Effector memory CD4-positive, alpha-beta T cell (primary cell): Measurements from ENCODE around the gene GSTM5.

Experiments
- DNase-seq, 3 donors: peaks; one replicate each; pipeline ENCODE4 v3.0.0-alpha.2; 2020
- H3K27ac ChIP-seq: 2 replicates; pipeline ENCODE4 v1.7.0; 2013; ENCODE audit warnings: mild to moderate bottlenecking, low read length, moderate library complexity; ENCODE audit not compliant: insufficient read depth, poor library complexity, severe bottlenecking
- H3K27me3 ChIP-seq: replicated peaks from 2 replicates; pipeline ENCODE4 v1.7.0; 2013; ENCODE audit warnings: mild to moderate bottlenecking, low read length; ENCODE audit not compliant: insufficient read depth, control insufficient read depth, poor library complexity, severe bottlenecking
- H3K36me3 ChIP-seq: 2 replicates; pipeline ENCODE4 v1.7.0; 2013; ENCODE audit warnings: mild to moderate bottlenecking, low read length, moderate library complexity; ENCODE audit not compliant: control insufficient read depth, insufficient read depth
- H3K4me1 ChIP-seq: 2 replicates; pipeline ENCODE4 v1.7.0; 2013; ENCODE audit warnings: low read length, mild to moderate bottlenecking; ENCODE audit not compliant: control insufficient read depth, insufficient read depth, poor library complexity, severe bottlenecking
- H3K4me3 ChIP-seq: 2 replicates; pipeline ENCODE4 v1.7.0; 2013; ENCODE audit warnings: low read length, low read depth, mild to moderate bottlenecking; ENCODE audit not compliant: insufficient read depth, poor library complexity, severe bottlenecking
- H3K9me3 ChIP-seq: 2 replicates; pipeline ENCODE4 v1.7.0; 2013; ENCODE audit warnings: mild to moderate bottlenecking, low read length, moderate library complexity; ENCODE audit not compliant: control insufficient read depth

GSTM5 gene

GRCh38 chr1:109714661-109715372, 2.8 kb downstream of the GSTM5 start:
- no peak overlapping the region for H3K27ac ChIP-seq
- no peaks in the 10 kb centered on the region for H3K4me1 ChIP-seq
- H3K27me3 ChIP-seq = no peaks in the 10 kb centered on the region
- no peak for DNase-seq
- H3K9me3 ChIP-seq = no peaks in the 10 kb centered on the region
- H3K36me3 ChIP-seq = no peaks in the 10 kb centered on the region
- no peak overlapping the region for H3K4me3 ChIP-seq

DNA sequence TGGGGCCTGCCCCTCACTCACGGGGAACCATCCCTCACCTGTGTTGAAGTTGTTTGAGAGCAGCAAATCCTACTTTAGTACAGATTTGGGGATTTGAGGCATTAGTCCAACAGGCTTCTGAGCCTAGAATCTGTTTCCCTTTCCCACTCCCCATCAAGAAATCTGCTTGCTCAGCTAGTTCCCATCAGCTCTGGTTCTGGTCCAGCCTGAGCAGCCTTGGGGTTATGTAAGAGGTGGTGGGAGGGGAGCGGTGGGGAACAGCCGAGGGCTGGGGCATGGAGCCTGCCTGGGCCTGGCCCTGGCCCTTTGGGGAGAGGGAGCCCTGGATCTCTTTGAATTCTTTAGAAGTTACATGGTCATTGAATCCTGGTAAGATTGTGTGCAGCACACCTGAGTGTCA, 4.1 kb downstream of the GSTM5 start:
- Histone ChIP-seq H3K9me3 (no peaks in the 10 kb centered on the region), H3K27ac (no peak overlapping the region), H3K4me3 (no peak overlapping the region), H3K4me1 (no peaks in the 10 kb centered on the region), H3K36me3 (no peaks in the 10 kb centered on the region), H3K27me3 (no peaks in the 10 kb centered on the region)
- no peak for DNase-seq

DNA sequence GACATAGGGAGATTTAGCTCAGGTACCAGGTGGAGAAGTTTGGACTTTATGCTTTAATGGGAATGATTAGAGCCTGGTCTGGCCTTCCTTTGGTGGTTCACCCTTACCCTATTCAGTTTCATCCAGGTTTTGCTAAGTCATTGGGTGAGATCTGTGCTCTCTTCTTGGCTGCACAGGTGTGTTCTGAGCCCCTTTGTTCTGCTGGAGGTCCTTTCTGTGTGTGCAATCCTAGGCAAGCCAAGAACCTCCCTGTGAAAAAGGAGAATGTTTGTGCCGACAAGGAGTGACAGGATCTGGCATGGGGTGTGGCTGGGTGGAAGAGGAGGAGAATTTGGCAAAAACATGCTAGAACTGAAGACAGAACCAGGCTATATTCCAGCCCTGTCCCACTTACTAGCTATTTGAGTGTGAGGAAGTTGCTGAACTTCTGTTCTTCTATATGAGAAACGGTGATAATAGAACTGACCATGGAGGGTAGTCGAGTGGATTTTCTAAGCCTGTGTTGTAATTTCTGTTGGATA, 4.6 kb downstream of the GSTM5 start:
- H3K4me1 ChIP-seq = no peaks in the 10 kb centered on the region
- no peak for DNase-seq
- no peak overlapping the region for H3K4me3 ChIP-seq
- H3K36me3 ChIP-seq = no peaks in the 10 kb centered on the region
- H3K9me3 ChIP-seq = no peaks in the 10 kb centered on the region
- H3K27me3 ChIP-seq = no peaks in the 10 kb centered on the region
- no peak overlapping the region for H3K27ac ChIP-seq

DNA sequence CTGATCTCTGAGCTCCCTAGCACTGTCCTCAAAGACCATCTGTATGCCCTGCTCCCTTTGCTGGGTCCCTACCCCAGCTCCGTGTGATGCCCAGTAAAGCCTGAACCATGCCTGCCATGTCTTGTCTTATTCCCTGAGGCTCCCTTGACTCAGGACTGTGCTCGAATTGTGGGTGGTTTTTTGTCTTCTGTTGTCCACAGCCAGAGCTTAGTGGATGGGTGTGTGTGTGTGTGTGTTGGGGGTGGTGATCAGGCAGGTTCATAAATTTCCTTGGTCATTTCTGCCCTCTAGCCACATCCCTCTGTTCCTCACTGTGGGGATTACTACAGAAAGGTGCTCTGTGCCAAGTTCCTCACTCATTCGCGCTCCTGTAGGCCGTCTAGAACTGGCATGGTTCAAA, 5.7 kb downstream of the GSTM5 start:
- no peak for DNase-seq

GRCh38 chr1:109718495-109718894, 6.4 kb downstream of the GSTM5 start:
- H3K4me1 ChIP-seq = no peaks in the 10 kb centered on the region
- no peak overlapping the region for H3K4me3 ChIP-seq
- no peak for DNase-seq
- no peak overlapping the region for H3K27ac ChIP-seq
- no peaks in the 10 kb centered on the region for H3K9me3 ChIP-seq
- H3K27me3 ChIP-seq = no peaks in the 10 kb centered on the region
- no peaks in the 10 kb centered on the region for H3K36me3 ChIP-seq

More for the DNA sequence above, 5.7 kb downstream of the GSTM5 start:
- no peaks in the 10 kb centered on the region for H3K27me3 ChIP-seq
- no peaks in the 10 kb centered on the region for H3K9me3 ChIP-seq
- H3K4me3 ChIP-seq = no peak overlapping the region
- H3K27ac ChIP-seq = no peak overlapping the region
- no peaks in the 10 kb centered on the region for H3K4me1 ChIP-seq
- no peaks in the 10 kb centered on the region for H3K36me3 ChIP-seq

DNA sequence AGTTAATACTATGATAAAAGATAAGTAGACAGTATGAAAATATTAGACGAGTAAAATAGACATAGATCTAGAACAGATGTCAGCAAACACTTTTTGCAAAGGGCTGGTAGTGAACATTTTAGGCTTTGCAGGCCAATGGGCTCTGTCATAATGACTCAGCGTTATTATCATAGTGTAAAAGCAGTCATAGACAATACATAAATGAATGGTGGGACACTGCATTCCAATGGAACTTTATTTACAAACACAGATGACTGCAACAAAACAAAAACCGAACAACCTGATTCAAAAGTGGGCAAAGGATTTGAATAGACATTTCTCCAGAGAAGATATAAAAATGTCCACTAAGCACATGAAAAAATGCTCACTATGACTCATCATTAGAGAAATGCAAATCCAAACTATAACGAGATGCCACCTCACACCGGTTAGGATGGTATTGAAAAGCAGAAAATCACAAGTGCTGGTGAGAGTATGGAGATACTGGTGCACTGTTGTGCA, 7.3 kb downstream of the GSTM5 start:
- no peak overlapping the region for H3K4me3 ChIP-seq
- no peak overlapping the region for H3K27ac ChIP-seq
- no peaks in the 10 kb centered on the region for H3K27me3 ChIP-seq
- no peaks in the 10 kb centered on the region for H3K36me3 ChIP-seq
- H3K4me1 ChIP-seq = no peaks in the 10 kb centered on the region
- no peak for DNase-seq
- H3K9me3 ChIP-seq = no peaks in the 10 kb centered on the region

DNA sequence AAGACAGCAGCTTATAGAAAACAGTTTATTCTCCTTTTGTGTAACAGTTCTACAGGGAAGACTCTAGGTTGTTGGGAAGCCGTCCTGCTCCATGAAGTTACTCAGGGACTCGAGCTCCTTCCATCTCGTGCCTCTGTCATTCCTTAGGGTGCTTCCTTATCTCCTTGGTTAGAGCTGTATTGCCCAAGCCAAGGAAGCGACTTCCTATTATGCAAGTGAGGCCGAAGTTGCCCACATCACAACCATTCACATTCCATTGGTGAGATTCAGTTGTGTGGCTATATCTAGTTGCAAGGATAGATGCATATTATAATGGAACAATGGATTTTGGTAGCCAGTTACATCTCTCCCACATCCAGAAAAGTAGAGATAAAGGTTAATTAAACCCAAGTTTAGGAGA, 9.0 kb downstream of the GSTM5 start:
- H3K27me3 ChIP-seq = no peaks in the 10 kb centered on the region
- H3K36me3 ChIP-seq = no peaks in the 10 kb centered on the region
- H3K27ac ChIP-seq = no peak overlapping the region
- DNase-seq = no peak
- no peaks in the 10 kb centered on the region for H3K4me1 ChIP-seq
- no peak overlapping the region for H3K4me3 ChIP-seq
- no peaks in the 10 kb centered on the region for H3K9me3 ChIP-seq

- Histone ChIP-seq H3K27me3 (no peaks in the 10 kb centered on the region), H3K9me3 (no peaks in the 10 kb centered on the region), H3K4me3 (no peak overlapping the region), H3K36me3 (no peaks in the 10 kb centered on the region), H3K27ac (no peak overlapping the region), H3K4me1 (no peaks in the 10 kb centered on the region)
- no peak for DNase-seq
These were observed 9.9 kb downstream of the GSTM5 start for GRCh38 chr1:109721971-109722370.

- Histone ChIP-seq H3K9me3 (no peaks in the 10 kb centered on the region), H3K4me3 (no peak overlapping the region), H3K27ac (no peak overlapping the region), H3K36me3 (no peaks in the 10 kb centered on the region), H3K4me1 (no peaks in the 10 kb centered on the region), H3K27me3 (no peaks in the 10 kb centered on the region)
- no peak for DNase-seq
These were observed 11.0 kb downstream of the GSTM5 start for GRCh38 chr1:109722908-109723691.

- Histone ChIP-seq H3K4me1 (no peaks in the 10 kb centered on the region), H3K27ac (no peak overlapping the region), H3K4me3 (no peak overlapping the region), H3K9me3 (no peaks in the 10 kb centered on the region), H3K27me3 (no peaks in the 10 kb centered on the region), H3K36me3 (no peaks in the 10 kb centered on the region)
- DNase-seq = no peak
These were observed 12.9 kb downstream of the GSTM5 start for GRCh38 chr1:109724933-109725332.
